Bronchial epithelial cell (primary cell): ENCODE measurements around the gene ANKRD16. TPM values are rescaled to one million over a fixed set of nuclear protein-coding genes. Genes with fewer than 3 reads are reported as not detected.

Experiments
- DNase-seq: peaks from one replicate; pipeline ENCODE4 v3.0.0-alpha.2; 2010; ENCODE audit warnings: low read depth
- FAIRE-seq: peaks from 2 replicates; lab custom pipeline; 2011; peaks lifted over from hg19 to GRCh38; lab: Jason Lieb, UNC
- H3K27me3 ChIP-seq: 2 replicates; pipeline ENCODE4 v1.5.1; 2011; ENCODE audit warnings: low read length; ENCODE audit not compliant: control insufficient read depth, insufficient read depth
- H3K36me3 ChIP-seq: 2 replicates; pipeline ENCODE4 v1.5.1; 2011; ENCODE audit warnings: low read length; ENCODE audit not compliant: control insufficient read depth, insufficient read depth
- H3K4me3 ChIP-seq: 2 replicates; pipeline ENCODE4 v1.5.1; 2011; ENCODE audit warnings: mild to moderate bottlenecking, low read depth, low read length, control low read depth
- CTCF ChIP-seq: IDR thresholded peaks from 2 replicates; pipeline ENCODE4 v1.5.1; 2011; ENCODE audit warnings: mild to moderate bottlenecking, moderate library complexity, low read length, control low read depth, inconsistent platforms; ENCODE audit not compliant: insufficient read depth, severe bottlenecking
- total RNA-seq: library from RNA; depleted of rRNA; stranded (reverse); fragments of >200 nt; gene quantifications from 2 replicates; pipeline ENCODE4 v1.2.1, GENCODE V29; 2014

Gene ANKRD16
- total RNA-seq, 1 donor from 2014 or later, result 5.3 TPM

- FAIRE-seq (no peak), DNase-seq (no peak)
- Histone ChIP-seq H3K36me3 (no peaks in the 10 kb centered on the region), H3K27me3 (peaks cover 1% of the 10 kb centered on the region), H3K4me3 (no peak overlapping the region)
- no peak for TF ChIP-seq CTCF
Observed at GRCh38 chr10:5835446-5836095, 54.1 kb downstream of the ANKRD16 start.

GRCh38 chr10:5833814-5834213, 55.9 kb downstream of the ANKRD16 start:
- FAIRE-seq (no peak), DNase-seq (no peak)
- no peak for TF ChIP-seq CTCF
- Histone ChIP-seq H3K27me3 (no peaks in the 10 kb centered on the region), H3K36me3 (no peaks in the 10 kb centered on the region), H3K4me3 (no peak overlapping the region)

- FAIRE-seq (no peak), DNase-seq (no peak)
- Histone ChIP-seq H3K4me3 (no peak overlapping the region), H3K36me3 (no peaks in the 10 kb centered on the region), H3K27me3 (no peaks in the 10 kb centered on the region)
- no peak for TF ChIP-seq CTCF
Observed at GRCh38 chr10:5832946-5833345, 56.7 kb downstream of the ANKRD16 start.

GRCh38 chr10:5831446-5831782, 58.3 kb downstream of the ANKRD16 start:
- no peaks in the 10 kb centered on the region for H3K36me3 ChIP-seq
- TF ChIP-seq CTCF, result no peak
- DNase-seq, result no peak
- FAIRE-seq, result no peak
- H3K27me3 ChIP-seq, result no peaks in the 10 kb centered on the region
- H3K4me3 ChIP-seq, result no peak overlapping the region

- FAIRE-seq (no peak), DNase-seq (no peak)
- Histone ChIP-seq H3K36me3 (no peaks in the 10 kb centered on the region), H3K4me3 (no peak overlapping the region), H3K27me3 (no peaks in the 10 kb centered on the region)
- no peak for TF ChIP-seq CTCF
Observed at GRCh38 chr10:5830629-5831445, 58.9 kb downstream of the ANKRD16 start.
